ENCODE measurements around the gene KAT8.

The KAT8 gene

DNA sequence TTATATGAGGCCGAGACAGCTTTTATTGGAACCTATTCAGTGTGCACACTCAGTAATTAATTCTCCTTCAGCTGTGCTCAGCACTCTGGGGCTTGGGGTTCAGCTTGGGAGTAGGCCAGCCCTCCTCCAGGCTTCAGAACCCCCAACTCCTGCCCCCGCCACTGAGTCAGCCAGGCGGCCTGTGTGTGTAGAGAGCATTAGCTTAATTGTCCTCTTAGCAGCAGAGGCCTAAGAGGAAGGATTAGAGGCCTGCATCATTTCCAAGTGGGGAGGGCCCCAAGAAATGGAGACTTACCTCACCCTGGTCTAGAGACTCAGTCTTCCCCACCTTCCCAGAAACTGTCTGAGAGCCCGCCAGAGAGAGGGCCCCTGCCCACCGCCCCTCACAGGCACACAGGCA is 29.5 kb upstream of the KAT8 start:
- DNase-seq, result no peak
- 100% methylated on average over 1 of the region's 5 CpGs for WGBS (ENCODE audit: insufficient coverage)
- H3K9me3 ChIP-seq (ENCODE audit: control extremely low read depth in 1 of 5, control insufficient read depth in 4 of 5, insufficient read depth in 2 of 5, low read depth in 1 of 5, low read length in 4 of 5), result no peaks in the 10 kb centered on the region
- no peak overlapping the region for H3K4me3 ChIP-seq (ENCODE audit: control insufficient read depth in 1 of 7, extremely low read depth in 1 of 7, insufficient read depth in 4 of 7, low read depth in 2 of 7, low read length in 6 of 7)
- H3K27ac ChIP-seq (ENCODE audit: insufficient read depth in 1 of 2, low read depth in 1 of 2, low read length in 2 of 2, poor library complexity in 1 of 2, severe bottlenecking in 2 of 2), result no peak overlapping the region
- peaks cover 2 to 63% (median 47%) of the 10 kb centered on the region in 4 experiments for H3K36me3 ChIP-seq (ENCODE audit: control insufficient read depth in 4 of 4, insufficient read depth in 4 of 4, low read length in 3 of 4)
- POLR2A ChIA-PET, result no interaction called here
- CTCF ChIA-PET, result no interaction called here
- no peaks in the 10 kb centered on the region for H3K27me3 ChIP-seq (replicated peaks in 2 of 5; ENCODE audit: control insufficient read depth in 4 of 5, insufficient read depth in 5 of 5, low read length in 4 of 5)
- H3K4me1 ChIP-seq (ENCODE audit: control extremely low read depth in 1 of 4, control insufficient read depth in 4 of 4, insufficient read depth in 4 of 4, low read length in 3 of 4), result no peaks in the 10 kb centered on the region

DNA sequence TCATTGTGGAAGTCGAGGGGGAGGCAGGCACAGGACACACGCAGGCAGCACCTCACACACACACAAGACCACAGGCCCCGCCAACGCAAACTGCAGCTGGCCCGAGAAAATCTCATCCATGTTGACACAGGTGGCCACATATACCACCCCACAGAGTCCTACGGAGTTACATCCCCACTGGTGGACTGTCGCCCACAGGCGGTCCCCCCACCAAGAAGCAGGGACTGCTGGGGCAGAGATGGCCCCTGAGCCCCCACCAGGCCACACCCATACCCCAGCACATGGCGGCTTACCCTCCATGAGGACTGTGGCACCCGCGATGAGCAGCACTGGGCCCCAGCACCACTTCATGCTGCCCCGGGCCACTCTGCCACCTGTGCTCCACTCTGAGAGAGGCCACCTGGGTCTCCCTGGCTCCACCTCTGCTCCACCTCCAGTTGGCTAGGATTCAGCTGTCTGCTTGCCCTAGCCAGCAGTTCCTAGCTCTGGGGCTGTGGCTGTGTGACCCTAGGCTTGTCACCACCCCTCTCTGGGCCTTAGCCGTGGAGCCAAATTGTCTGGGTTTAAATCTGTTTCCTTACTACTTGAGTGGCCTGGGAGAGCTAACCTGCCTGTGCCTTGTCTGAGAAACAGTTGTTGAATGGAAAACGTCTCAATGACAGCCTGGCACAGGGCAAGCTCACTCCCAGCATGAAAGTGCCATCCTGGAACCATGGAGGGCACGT is 28.8 kb upstream of the KAT8 start, which contains the start of gene PRSS53:
TSS of gene PRSS53 (minus strand) at position 485 of the 725 bp plus-strand sequence. CDS start at position 351, 134 bp downstream.
- 94% methylated on average over 6 of the region's 15 CpGs for WGBS (ENCODE audit: insufficient coverage)
- ChIA-PET POLR2A (no interaction called here), CTCF (interaction anchor here (1.5 kb wide), 1 partner anchor 14 kb away, joined by 4 read pairs; no protein-coding TSS in a partner anchor)
- DNase-seq, result no peak
- H3K9me3 ChIP-seq (ENCODE audit: control extremely low read depth in 1 of 5, control insufficient read depth in 4 of 5, insufficient read depth in 2 of 5, low read depth in 1 of 5, low read length in 4 of 5), result no peaks in the 10 kb centered on the region
- H3K4me1 ChIP-seq (ENCODE audit: control extremely low read depth in 1 of 4, control insufficient read depth in 4 of 4, insufficient read depth in 4 of 4, low read length in 3 of 4), result peaks cover 0 to 5% (median 4%) of the 10 kb centered on the region in 4 experiments
- no peak within 1 kb of the TSS for H3K27ac ChIP-seq (ENCODE audit: insufficient read depth in 1 of 2, low read depth in 1 of 2, low read length in 2 of 2, poor library complexity in 1 of 2, severe bottlenecking in 2 of 2)
- no peaks in the 10 kb centered on the region for H3K27me3 ChIP-seq (replicated peaks in 2 of 5; ENCODE audit: control insufficient read depth in 4 of 5, insufficient read depth in 5 of 5, low read length in 4 of 5)
- H3K36me3 ChIP-seq (ENCODE audit: control insufficient read depth in 4 of 4, insufficient read depth in 4 of 4, low read length in 3 of 4), result peaks cover 2 to 57% (median 42%) of the 10 kb centered on the region in 4 experiments
- H3K4me3 ChIP-seq (ENCODE audit: control insufficient read depth in 1 of 7, extremely low read depth in 1 of 7, insufficient read depth in 4 of 7, low read depth in 2 of 7, low read length in 6 of 7), result no peak within 1 kb of the TSS

DNA sequence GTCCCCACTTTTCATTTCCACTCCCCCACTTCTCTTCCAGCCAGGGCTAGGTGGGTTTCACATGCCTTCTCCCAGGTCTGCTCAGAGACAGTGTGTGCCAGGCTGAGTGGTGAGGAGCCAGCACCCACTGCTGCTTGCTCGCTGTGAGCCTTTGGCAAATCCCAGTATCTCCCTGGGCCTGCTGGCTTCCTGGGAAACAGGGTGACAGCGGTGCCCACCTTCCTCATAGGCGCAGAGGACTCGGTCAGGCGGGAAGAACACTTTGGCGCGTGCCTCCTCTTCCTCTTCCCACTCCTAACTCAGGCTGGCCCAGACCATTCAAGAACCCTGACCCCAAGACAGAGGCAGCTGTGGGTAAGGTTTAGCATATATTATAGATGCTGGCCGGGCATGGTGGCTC is 28.3 kb upstream of the KAT8 start:
- POLR2A ChIA-PET, result no interaction called here
- 93% methylated on average over 2 of the region's 8 CpGs for WGBS (ENCODE audit: insufficient coverage)
- CTCF ChIA-PET, result interaction anchor here (0.7 to 1.5 kb wide), 2 partner anchors 14 to 39 kb away, joined by 4 to 6 read pairs; no protein-coding TSS in a partner anchor

DNA sequence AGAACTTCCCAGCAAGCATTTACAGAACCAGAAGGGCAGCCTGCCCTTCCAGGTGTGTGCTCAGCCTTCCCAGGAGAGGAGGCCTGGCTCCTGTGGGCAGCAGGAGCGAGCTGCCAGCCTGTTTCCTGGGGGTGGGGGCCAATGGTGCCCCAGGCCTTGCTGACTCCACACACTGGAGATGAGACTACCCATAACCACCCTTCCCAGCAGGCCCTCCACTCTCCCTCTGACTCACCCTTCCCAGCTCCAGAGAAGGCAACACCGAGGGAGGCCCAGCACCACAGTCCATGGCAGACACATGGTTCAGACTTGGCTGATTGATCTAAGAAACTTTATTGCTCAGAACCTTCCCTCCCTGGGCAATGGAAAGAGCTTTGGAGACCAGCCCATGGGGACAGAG is 26.9 kb upstream of the KAT8 start:
- ChIA-PET CTCF (interaction anchor here (0.8 to 2.0 kb wide), 3 partner anchors 10 to 73 kb away, joined by 4 to 7 read pairs (median 4); partner anchors contain the start of gene BCKDK), POLR2A (interaction anchor here (1.1 kb wide), 1 partner anchor 12 kb away, joined by 3 read pairs; no protein-coding TSS in a partner anchor)
- WGBS (ENCODE audit: insufficient coverage), result no CpG with 5 or more reads among the region's 2 CpGs
- Histone ChIP-seq H3K27ac (ENCODE audit: insufficient read depth in 1 of 2, low read depth in 1 of 2, low read length in 2 of 2, poor library complexity in 1 of 2, severe bottlenecking in 2 of 2) (no peak overlapping the region), H3K27me3 (replicated peaks in 2 of 5; ENCODE audit: control insufficient read depth in 4 of 5, insufficient read depth in 5 of 5, low read length in 4 of 5) (no peaks in the 10 kb centered on the region), H3K4me3 (ENCODE audit: control insufficient read depth in 1 of 7, extremely low read depth in 1 of 7, insufficient read depth in 4 of 7, low read depth in 2 of 7, low read length in 6 of 7) (no peak overlapping the region), H3K4me1 (ENCODE audit: control extremely low read depth in 1 of 4, control insufficient read depth in 4 of 4, insufficient read depth in 4 of 4, low read length in 3 of 4) (peaks cover 2 to 18% (median 17%) of the 10 kb centered on the region in 4 experiments), H3K36me3 (ENCODE audit: control insufficient read depth in 4 of 4, insufficient read depth in 4 of 4, low read length in 3 of 4) (peaks cover 2 to 39% (median 33%) of the 10 kb centered on the region in 4 experiments), H3K9me3 (ENCODE audit: control extremely low read depth in 1 of 5, control insufficient read depth in 4 of 5, insufficient read depth in 2 of 5, low read depth in 1 of 5, low read length in 4 of 5) (no peaks in the 10 kb centered on the region)
- no peak for DNase-seq

More for the DNA sequence above, 28.3 kb upstream of the KAT8 start:
- peaks cover 2 to 52% (median 39%) of the 10 kb centered on the region in 4 experiments for H3K36me3 ChIP-seq (ENCODE audit: control insufficient read depth in 4 of 4, insufficient read depth in 4 of 4, low read length in 3 of 4)
- H3K4me3 ChIP-seq (ENCODE audit: control insufficient read depth in 1 of 7, extremely low read depth in 1 of 7, insufficient read depth in 4 of 7, low read depth in 2 of 7, low read length in 6 of 7), result no peak overlapping the region
- no peak for DNase-seq
- no peak overlapping the region for H3K27ac ChIP-seq (ENCODE audit: insufficient read depth in 1 of 2, low read depth in 1 of 2, low read length in 2 of 2, poor library complexity in 1 of 2, severe bottlenecking in 2 of 2)
- no peaks in the 10 kb centered on the region for H3K27me3 ChIP-seq (replicated peaks in 2 of 5; ENCODE audit: control insufficient read depth in 4 of 5, insufficient read depth in 5 of 5, low read length in 4 of 5)
- H3K4me1 ChIP-seq (ENCODE audit: control extremely low read depth in 1 of 4, control insufficient read depth in 4 of 4, insufficient read depth in 4 of 4, low read length in 3 of 4), result peaks cover 0 to 11% (median 10%) of the 10 kb centered on the region in 4 experiments
- no peaks in the 10 kb centered on the region for H3K9me3 ChIP-seq (ENCODE audit: control extremely low read depth in 1 of 5, control insufficient read depth in 4 of 5, insufficient read depth in 2 of 5, low read depth in 1 of 5, low read length in 4 of 5)

DNA sequence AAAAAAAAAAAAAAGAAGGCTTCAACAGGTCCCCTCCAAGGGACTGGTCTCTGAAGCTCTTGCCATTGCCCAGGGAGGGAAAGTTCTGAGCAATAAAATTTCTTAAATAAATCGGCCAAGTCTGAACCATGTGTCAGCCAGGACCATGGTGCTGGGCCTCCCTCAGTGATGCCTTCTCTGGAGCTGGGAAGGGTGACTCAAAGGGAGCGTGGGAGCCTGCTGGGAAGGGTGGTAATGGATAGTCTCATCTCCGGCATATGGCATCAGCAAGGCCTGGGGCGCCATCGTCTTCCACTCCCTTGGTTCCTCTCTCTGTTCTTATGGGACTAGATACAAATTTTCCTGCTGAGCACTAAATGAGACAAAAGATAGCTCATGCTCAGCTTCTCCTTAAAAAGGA is 25.1 kb upstream of the KAT8 start:
- peaks cover 2 to 29% (median 27%) of the 10 kb centered on the region in 4 experiments for H3K36me3 ChIP-seq (ENCODE audit: control insufficient read depth in 4 of 4, insufficient read depth in 4 of 4, low read length in 3 of 4)
- no peak overlapping the region for H3K27ac ChIP-seq (ENCODE audit: insufficient read depth in 1 of 2, low read depth in 1 of 2, low read length in 2 of 2, poor library complexity in 1 of 2, severe bottlenecking in 2 of 2)
- DNase-seq, result no peak
- 92% methylated on average over 3 of the region's 5 CpGs for WGBS (ENCODE audit: insufficient coverage)
- H3K4me1 ChIP-seq (ENCODE audit: control extremely low read depth in 1 of 4, control insufficient read depth in 4 of 4, insufficient read depth in 4 of 4, low read length in 3 of 4), result peaks cover 3 to 21% (median 19%) of the 10 kb centered on the region in 4 experiments
- H3K27me3 ChIP-seq (replicated peaks in 2 of 5; ENCODE audit: control insufficient read depth in 4 of 5, insufficient read depth in 5 of 5, low read length in 4 of 5), result no peaks in the 10 kb centered on the region
- no peak overlapping the region for H3K4me3 ChIP-seq (ENCODE audit: control insufficient read depth in 1 of 7, extremely low read depth in 1 of 7, insufficient read depth in 4 of 7, low read depth in 2 of 7, low read length in 6 of 7)
- POLR2A ChIA-PET, result interaction anchor here (1.0 kb wide), 1 partner anchor 88 kb away, joined by 4 read pairs; the partner anchor contains the start of gene FUS
- CTCF ChIA-PET, result interaction anchor here (0.8 to 1.5 kb wide), 8 partner anchors 9 to 364 kb away, joined by 3 to 6 read pairs (median 4); partner anchors contain the start of genes ZNF646 and ZNF668
- H3K9me3 ChIP-seq (ENCODE audit: control extremely low read depth in 1 of 5, control insufficient read depth in 4 of 5, insufficient read depth in 2 of 5, low read depth in 1 of 5, low read length in 4 of 5), result no peaks in the 10 kb centered on the region

DNA sequence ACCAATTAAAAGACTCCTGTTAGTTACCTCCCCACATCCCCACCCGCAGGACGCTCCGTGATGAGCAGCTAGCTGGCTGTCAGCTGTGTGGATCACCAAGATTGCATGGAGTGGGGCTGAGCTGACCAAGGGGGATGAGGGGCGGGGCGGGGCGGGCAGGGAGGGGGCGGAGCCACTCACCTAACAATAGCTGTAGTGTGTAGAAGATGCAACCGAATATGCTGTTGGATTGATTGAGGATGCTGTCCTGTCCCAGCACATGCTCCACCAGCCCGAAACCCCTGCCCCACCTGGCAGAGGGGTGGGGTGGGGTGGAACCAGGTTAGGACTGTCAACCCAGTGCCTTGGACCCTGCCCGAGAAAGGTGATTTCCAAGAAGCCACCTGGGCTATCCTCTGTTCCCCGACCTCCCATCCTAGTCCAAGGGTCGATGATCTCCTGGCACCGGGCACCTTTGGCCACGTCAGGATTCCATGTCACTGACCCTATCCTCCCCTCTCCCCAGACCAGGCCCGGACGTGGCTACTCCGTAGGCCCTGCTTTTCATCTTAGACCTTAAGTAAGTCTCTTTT is 24.2 kb upstream of the KAT8 start:
- H3K27ac ChIP-seq (ENCODE audit: insufficient read depth in 1 of 2, low read depth in 1 of 2, low read length in 2 of 2, poor library complexity in 1 of 2, severe bottlenecking in 2 of 2), result no peak overlapping the region
- CTCF ChIA-PET, result interaction anchor here (1.0 to 2.0 kb wide), 5 partner anchors 8 to 111 kb away, joined by 3 to 7 read pairs (median 4); partner anchors contain the start of gene HSD3B7

More for the DNA sequence above, 24.2 kb upstream of the KAT8 start:
- H3K36me3 ChIP-seq (ENCODE audit: control insufficient read depth in 4 of 4, insufficient read depth in 4 of 4, low read length in 3 of 4), result peaks cover 2 to 26% (median 25%) of the 10 kb centered on the region in 4 experiments
- POLR2A ChIA-PET, result interaction anchor here (1.0 to 1.4 kb wide), 2 partner anchors 24 to 87 kb away, joined by 4 to 5 read pairs; partner anchors contain the start of genes FUS and KAT8
- DNase-seq, result peak; percentile 34 to 53 (median 39)
- peak overlapping the region in 2 of 7 experiments; percentile 93 to 97 for H3K4me3 ChIP-seq (ENCODE audit: control insufficient read depth in 1 of 7, extremely low read depth in 1 of 7, insufficient read depth in 4 of 7, low read depth in 2 of 7, low read length in 6 of 7)
- peaks cover 3 to 21% (median 19%) of the 10 kb centered on the region in 4 experiments for H3K4me1 ChIP-seq (ENCODE audit: control extremely low read depth in 1 of 4, control insufficient read depth in 4 of 4, insufficient read depth in 4 of 4, low read length in 3 of 4)
- H3K9me3 ChIP-seq (ENCODE audit: control extremely low read depth in 1 of 5, control insufficient read depth in 4 of 5, insufficient read depth in 2 of 5, low read depth in 1 of 5, low read length in 4 of 5), result no peaks in the 10 kb centered on the region
- no peaks in the 10 kb centered on the region for H3K27me3 ChIP-seq (replicated peaks in 2 of 5; ENCODE audit: control insufficient read depth in 4 of 5, insufficient read depth in 5 of 5, low read length in 4 of 5)
- WGBS (ENCODE audit: insufficient coverage), result 75% methylated on average over 5 of the region's 17 CpGs

Data from common myeloid progenitor, CD34-positive (primary cell).